Hematopoietic multipotent progenitor cell (in vitro differentiated cells): Measurements from ENCODE around the gene C9orf72. TPM values are rescaled to one million over a fixed set of nuclear protein-coding genes. Genes with fewer than 3 reads are reported as not detected.

Experiments used
- DNase-seq, 3 donors: peaks; one replicate each; pipeline ENCODE4 v3.0.0-alpha.2; 2011 to 2015; ENCODE audit warnings: low read depth in 2 of 3, low spot score in 2 of 3
- total RNA-seq: library from RNA; depleted of rRNA; stranded (reverse); fragments of >200 nt; gene quantifications from one replicate; pipeline ENCODE4 v1.2.3, GENCODE V29; 2012

Gene C9orf72
- total RNA-seq, 1 donor, result 7.8 TPM

- DNase-seq, result no peak
Measured at GRCh38 chr9:27540502-27540901, 32.8 kb downstream of the C9orf72 start.

- DNase-seq, result no peak
Measured at GRCh38 chr9:27539479-27540441, 33.5 kb downstream of the C9orf72 start.

GRCh38 chr9:27538647-27539046 is 34.6 kb downstream of the C9orf72 start:
- DNase-seq, result no peak

- no peak for DNase-seq
Measured at GRCh38 chr9:27537756-27538155, 35.5 kb downstream of the C9orf72 start.

- no peak for DNase-seq
Measured at GRCh38 chr9:27537027-27537435, 36.2 kb downstream of the C9orf72 start.

GRCh38 chr9:27536168-27536567 is 37.1 kb downstream of the C9orf72 start:
- DNase-seq, result no peak

GRCh38 chr9:27535701-27536118 is 37.6 kb downstream of the C9orf72 start:
- no peak for DNase-seq

- DNase-seq, result no peak
Measured at GRCh38 chr9:27534658-27535209, 38.5 kb downstream of the C9orf72 start.

GRCh38 chr9:27534131-27534530 is 39.1 kb downstream of the C9orf72 start:
- no peak for DNase-seq

- DNase-seq, result no peak
Measured at GRCh38 chr9:27533311-27533710, 40.0 kb downstream of the C9orf72 start.

GRCh38 chr9:27532046-27532445 is 41.2 kb downstream of the C9orf72 start:
- DNase-seq, result no peak

- DNase-seq, result no peak
Measured at GRCh38 chr9:27530915-27531755, 42.1 kb downstream of the C9orf72 start.

GRCh38 chr9:27529316-27530278 is 43.7 kb downstream of the C9orf72 start, which contains the start of gene MOB3B:
Gene MOB3B, minus strand, starts transcription at chr9:27529814. Its CDS starts 74,264 bp downstream, at chr9:27455550.
- DNase-seq, result peak; percentile 39 to 75 (median 75)

GRCh38 chr9:27528886-27529315 is 44.4 kb downstream of the C9orf72 start:
- DNase-seq, result peak in 2 of 3 donors; percentile 50 to 51

- DNase-seq, result peak in 2 of 3 donors; percentile 49 to 65
Measured at GRCh38 chr9:27528076-27528885, 45.0 kb downstream of the C9orf72 start.

- no peak for DNase-seq
Measured at GRCh38 chr9:27527702-27528075, 45.6 kb downstream of the C9orf72 start.

- no peak for DNase-seq
Measured at GRCh38 chr9:27524236-27524635, 49.0 kb downstream of the C9orf72 start, which contains the start of gene IFNK. Gene IFNK, plus strand, starts transcription at chr9:27524290. Its CDS starts 47 bp downstream, at chr9:27524337.

GRCh38 chr9:27523141-27523540 is 50.1 kb downstream of the C9orf72 start:
- no peak for DNase-seq

GRCh38 chr9:27520986-27521385 is 52.3 kb downstream of the C9orf72 start:
- DNase-seq, result no peak
